Smooth muscle cell (in vitro differentiated cells): ENCODE data around the gene FLCN. TPM values are rescaled to one million over a fixed set of nuclear protein-coding genes. Genes with fewer than 3 reads are reported as not detected.

Experiments
- DNase-seq: peaks from one replicate; lab custom pipeline; 2025; ENCODE audit not compliant: unreplicated experiment; lab: John Stamatoyannopoulos, UW
- H2AFZ ChIP-seq: fragments of 200-600 bp; sonication (generic); 2 replicates; pipeline ENCODE4 v1.6.0; 2016; ENCODE audit warnings: antibody characterized with exemption, low read depth, mild to moderate bottlenecking
- H3F3A ChIP-seq: fragments of 200-600 bp; sonication (generic); 2 replicates; pipeline ENCODE4 v1.6.0; 2017; ENCODE audit warnings: antibody characterized with exemption, low read depth
- H3K27ac ChIP-seq: fragments of 200-600 bp; sonication (generic); 2 replicates; pipeline ENCODE4 v1.5.1; 2016; ENCODE audit warnings: low read depth, mild to moderate bottlenecking
- H3K27me3 ChIP-seq: fragments of 200-600 bp; sonication (generic); 2 replicates; pipeline ENCODE4 v1.6.1; 2016; ENCODE audit warnings: low read depth, mild to moderate bottlenecking
- H3K36me3 ChIP-seq: fragments of 200-600 bp; sonication (generic); 2 replicates; pipeline ENCODE4 v1.5.1; 2016; ENCODE audit warnings: low read depth
- H3K4me1 ChIP-seq: fragments of 200-600 bp; sonication (generic); 2 replicates; pipeline ENCODE4 v1.5.1; 2016; ENCODE audit warnings: low read depth
- H3K4me2 ChIP-seq: fragments of 200-600 bp; sonication (generic); 2 replicates; pipeline ENCODE4 v1.6.0; 2016; ENCODE audit warnings: mild to moderate bottlenecking
- H3K4me3 ChIP-seq: fragments of 200-600 bp; sonication (generic); 2 replicates; pipeline ENCODE4 v1.5.1; 2016; ENCODE audit warnings: mild to moderate bottlenecking
- H3K79me2 ChIP-seq: fragments of 200-600 bp; sonication (generic); 2 replicates; pipeline ENCODE4 v1.6.0; 2016; ENCODE audit warnings: low read depth, mild to moderate bottlenecking
- H3K9ac ChIP-seq: fragments of 200-600 bp; sonication (generic); 2 replicates; pipeline ENCODE4 v1.6.0; 2016; ENCODE audit warnings: low read depth
- H3K9me3 ChIP-seq: fragments of 200-600 bp; sonication (generic); replicated peaks from 2 replicates; pipeline ENCODE4 v1.5.1; 2016; ENCODE audit warnings: low read depth
- H4K20me1 ChIP-seq: fragments of 200-600 bp; sonication (generic); 2 replicates; pipeline ENCODE4 v1.6.0; 2016; ENCODE audit warnings: low read depth
- WGBS: methylation state at CpG from one replicate; pipeline ENCODE4 v1.1.7; 2016; ENCODE audit warnings: low lambda C conversion rate; 5-methylcytosine and 5-hydroxymethylcytosine counted together
- polyA plus RNA-seq: library from polyadenylated mRNA; unstranded; fragments of >200 nt; fragmentation: Nextera tagmentation; extraction: Ambion mirVana; gene quantifications from 2 replicates; pipeline ENCODE4 v1.2.1, GENCODE V29; 2016
- total RNA-seq: library from RNA; depleted of rRNA; stranded (reverse); fragments of >200 nt; gene quantifications from 2 replicates; pipeline ENCODE4 v1.2.3, GENCODE V29; 2014
- TF ChIP-seq, protein P1 (sequence below): fragments of 200-600 bp; sonication (generic); IDR thresholded peaks from 2 replicates; pipeline ENCODE4 v1.5.1; 2017; ENCODE audit warnings: borderline replicate concordance, mild to moderate bottlenecking, antibody characterized with exemption; ENCODE audit not compliant: insufficient read depth, poor library complexity, severe bottlenecking

The FLCN gene
- total and polyA plus RNA-seq, 2 experiments from 2014 or later: 7.6 to 15.1 TPM

DNA sequence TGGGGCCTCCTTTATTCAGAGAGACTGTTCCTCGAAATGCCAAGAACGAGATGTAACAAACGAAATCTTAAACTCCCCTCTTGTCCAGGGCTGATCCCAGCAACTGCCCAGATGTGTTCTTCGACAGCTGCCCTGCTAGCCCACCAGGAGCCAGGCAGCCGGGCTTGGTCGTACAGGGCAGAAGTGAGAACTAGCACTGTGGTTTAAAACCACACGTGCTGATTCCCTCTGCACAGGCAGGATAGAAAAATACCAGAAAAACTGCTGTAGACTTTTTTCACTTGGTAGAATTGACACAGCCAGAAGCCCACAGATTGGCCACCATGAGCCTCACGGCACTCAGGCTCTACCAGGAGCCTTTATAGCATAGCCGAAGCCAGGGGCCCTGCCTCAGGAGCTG is 64.0 kb downstream of the FLCN start:
- no peak overlapping the region for H3K4me2 ChIP-seq
- no peaks in the 10 kb centered on the region for H3K27me3 ChIP-seq
- no peaks in the 10 kb centered on the region for H3K9me3 ChIP-seq
- no peaks in the 10 kb centered on the region for H3K4me1 ChIP-seq
- TF ChIP-seq, protein P1, sequence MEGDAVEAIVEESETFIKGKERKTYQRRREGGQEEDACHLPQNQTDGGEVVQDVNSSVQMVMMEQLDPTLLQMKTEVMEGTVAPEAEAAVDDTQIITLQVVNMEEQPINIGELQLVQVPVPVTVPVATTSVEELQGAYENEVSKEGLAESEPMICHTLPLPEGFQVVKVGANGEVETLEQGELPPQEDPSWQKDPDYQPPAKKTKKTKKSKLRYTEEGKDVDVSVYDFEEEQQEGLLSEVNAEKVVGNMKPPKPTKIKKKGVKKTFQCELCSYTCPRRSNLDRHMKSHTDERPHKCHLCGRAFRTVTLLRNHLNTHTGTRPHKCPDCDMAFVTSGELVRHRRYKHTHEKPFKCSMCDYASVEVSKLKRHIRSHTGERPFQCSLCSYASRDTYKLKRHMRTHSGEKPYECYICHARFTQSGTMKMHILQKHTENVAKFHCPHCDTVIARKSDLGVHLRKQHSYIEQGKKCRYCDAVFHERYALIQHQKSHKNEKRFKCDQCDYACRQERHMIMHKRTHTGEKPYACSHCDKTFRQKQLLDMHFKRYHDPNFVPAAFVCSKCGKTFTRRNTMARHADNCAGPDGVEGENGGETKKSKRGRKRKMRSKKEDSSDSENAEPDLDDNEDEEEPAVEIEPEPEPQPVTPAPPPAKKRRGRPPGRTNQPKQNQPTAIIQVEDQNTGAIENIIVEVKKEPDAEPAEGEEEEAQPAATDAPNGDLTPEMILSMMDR: no peak
- DNase-seq: no peak
- H3K27ac ChIP-seq: no peak overlapping the region
- H4K20me1 ChIP-seq: peaks cover 22% of the 10 kb centered on the region
- no peak overlapping the region for H3K9ac ChIP-seq
- no peaks in the 10 kb centered on the region for H3F3A ChIP-seq
- no peak overlapping the region for H3K4me3 ChIP-seq
- no peaks in the 10 kb centered on the region for H3K79me2 ChIP-seq
- no peaks in the 10 kb centered on the region for H3K36me3 ChIP-seq
- WGBS: 97% methylated on average over 9 of the region's 9 CpGs
- H2AFZ ChIP-seq: no peak overlapping the region

DNA sequence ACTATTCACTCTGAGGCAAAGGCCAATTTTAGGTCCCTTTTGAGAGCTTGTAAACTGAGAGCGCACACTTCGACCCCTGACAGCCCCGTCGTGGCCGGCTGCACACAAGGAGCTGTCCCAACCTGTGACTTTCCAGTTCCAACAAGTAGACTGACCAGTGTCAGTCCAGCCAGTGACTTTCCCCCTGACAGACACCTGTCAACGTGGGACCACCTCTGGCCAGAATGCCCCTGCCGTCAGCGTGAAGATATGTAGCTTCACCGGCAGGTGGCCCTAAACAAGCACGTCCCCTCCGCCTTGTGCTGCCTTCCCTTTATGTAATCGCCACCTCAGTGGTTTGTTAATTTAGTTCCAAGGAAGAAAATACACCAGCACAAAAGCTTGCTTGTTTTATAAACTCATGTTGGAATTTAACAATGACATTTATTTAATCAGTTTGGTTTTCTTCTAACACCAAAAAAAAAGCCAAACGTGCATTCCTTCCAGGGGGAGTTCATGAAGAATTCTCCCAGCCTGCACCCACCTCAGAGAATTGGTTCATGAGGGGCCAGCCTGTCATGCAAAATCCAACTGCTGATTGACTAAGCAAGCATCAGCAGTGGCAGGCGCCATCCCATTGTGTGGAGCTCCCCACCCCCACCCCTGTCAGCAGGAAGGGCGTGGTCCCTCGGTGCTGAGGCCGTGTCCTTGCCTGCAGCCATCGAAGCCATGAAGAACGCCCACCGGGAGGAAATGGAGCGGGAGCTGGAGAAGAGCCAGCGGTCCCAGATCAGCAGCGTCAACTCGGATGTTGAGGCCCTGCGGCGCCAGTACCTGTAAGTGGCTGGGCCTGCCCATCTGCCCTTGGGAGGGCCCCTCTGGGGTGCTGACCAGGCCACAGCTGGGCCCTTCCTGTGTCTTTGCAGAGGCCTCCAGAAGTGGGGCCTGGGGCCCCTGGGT is 64.7 kb downstream of the FLCN start:
- peaks cover 24% of the 10 kb centered on the region for H4K20me1 ChIP-seq
- WGBS: 89% methylated on average over 26 of the region's 26 CpGs
- H2AFZ ChIP-seq: no peak overlapping the region
- no peaks in the 10 kb centered on the region for H3K27me3 ChIP-seq
- H3K4me1 ChIP-seq: no peaks in the 10 kb centered on the region
- H3K36me3 ChIP-seq: no peaks in the 10 kb centered on the region
- H3K4me3 ChIP-seq: no peak overlapping the region
- no peak for DNase-seq
- H3K4me2 ChIP-seq: no peak overlapping the region
- H3K27ac ChIP-seq: no peak overlapping the region
- H3K9ac ChIP-seq: no peak overlapping the region
- no peaks in the 10 kb centered on the region for H3F3A ChIP-seq
- no peaks in the 10 kb centered on the region for H3K79me2 ChIP-seq
- H3K9me3 ChIP-seq: no peaks in the 10 kb centered on the region
- TF ChIP-seq, protein P1: no peak

DNA sequence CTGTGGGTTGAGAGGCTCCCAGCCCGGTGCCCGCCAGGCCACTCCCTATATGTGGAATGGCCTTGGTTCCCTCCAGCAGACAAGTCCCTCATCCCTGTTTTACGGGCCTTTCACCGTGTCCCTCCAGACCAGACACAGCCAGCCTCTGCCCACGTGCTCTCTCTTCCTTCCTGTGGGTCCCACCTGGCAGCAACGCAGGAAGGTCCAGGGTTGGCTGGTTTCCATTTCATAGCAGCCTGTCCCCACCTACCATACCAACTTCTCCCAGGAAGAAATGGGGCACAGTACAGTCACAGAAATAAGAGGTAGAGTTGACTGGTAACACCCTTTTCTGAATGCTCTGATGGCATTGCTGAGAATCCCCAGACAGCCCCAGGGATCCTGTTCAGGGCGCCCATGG is 65.8 kb downstream of the FLCN start:
- H3K27ac ChIP-seq: no peak overlapping the region
- H3F3A ChIP-seq: no peaks in the 10 kb centered on the region
- H3K36me3 ChIP-seq: no peaks in the 10 kb centered on the region
- no peak overlapping the region for H3K4me2 ChIP-seq
- no peaks in the 10 kb centered on the region for H3K9me3 ChIP-seq
- no peaks in the 10 kb centered on the region for H3K79me2 ChIP-seq
- no peak overlapping the region for H2AFZ ChIP-seq
- H3K9ac ChIP-seq: no peak overlapping the region
- WGBS: 93% methylated on average over 7 of the region's 7 CpGs
- DNase-seq: no peak
- H3K4me1 ChIP-seq: no peaks in the 10 kb centered on the region
- H3K27me3 ChIP-seq: no peaks in the 10 kb centered on the region
- H3K4me3 ChIP-seq: no peak overlapping the region
- H4K20me1 ChIP-seq: peaks cover 24% of the 10 kb centered on the region
- TF ChIP-seq, protein P1: no peak
